Measurements from ENCODE around the gene ZC3H8.
A peak's percentile ranks its signal among the peaks of the same experiment; 100 is the strongest.

ZC3H8 gene

DNA sequence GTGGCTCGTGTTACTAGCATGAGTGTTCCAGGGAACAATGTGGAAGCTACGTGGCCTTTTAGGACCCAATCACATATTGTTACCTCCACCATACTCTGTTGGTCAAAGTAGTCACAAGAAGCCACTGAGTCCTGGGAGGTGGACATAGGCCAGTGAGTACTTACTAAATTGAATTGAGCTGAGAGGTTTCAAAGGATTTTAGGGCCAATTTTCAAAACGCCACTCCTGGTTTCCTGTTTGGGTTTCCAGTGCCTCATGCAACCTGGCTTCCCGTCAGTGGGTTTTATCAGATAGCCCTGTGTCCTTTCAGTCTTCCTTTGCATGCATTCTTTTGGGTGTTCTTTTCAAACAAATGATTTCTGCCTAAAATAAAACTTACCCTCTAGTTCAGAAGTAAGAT lies 60.4 kb downstream of the ZC3H8 start:
- peak; percentile 53 for DNase-seq

DNA sequence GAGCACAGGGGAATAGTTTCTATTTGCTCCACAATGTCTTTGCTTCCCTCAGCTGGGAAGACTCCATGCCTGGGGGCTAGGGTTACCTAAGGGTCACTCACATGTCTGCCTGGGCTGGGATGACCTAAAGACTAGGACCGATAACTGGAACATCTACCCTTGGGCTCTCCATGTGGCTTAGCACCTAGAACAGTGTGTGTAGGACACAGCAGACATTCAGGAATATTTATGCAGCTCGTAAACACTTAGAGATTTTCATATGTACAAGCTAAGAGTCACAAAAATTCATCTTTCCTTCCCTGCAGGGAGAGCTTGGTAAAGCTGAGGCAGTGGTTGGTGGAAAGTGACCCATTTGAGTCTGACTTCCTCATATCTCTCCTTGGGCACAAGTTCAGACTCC lies 60.8 kb downstream of the ZC3H8 start:
- DNase-seq, result no peak

DNA sequence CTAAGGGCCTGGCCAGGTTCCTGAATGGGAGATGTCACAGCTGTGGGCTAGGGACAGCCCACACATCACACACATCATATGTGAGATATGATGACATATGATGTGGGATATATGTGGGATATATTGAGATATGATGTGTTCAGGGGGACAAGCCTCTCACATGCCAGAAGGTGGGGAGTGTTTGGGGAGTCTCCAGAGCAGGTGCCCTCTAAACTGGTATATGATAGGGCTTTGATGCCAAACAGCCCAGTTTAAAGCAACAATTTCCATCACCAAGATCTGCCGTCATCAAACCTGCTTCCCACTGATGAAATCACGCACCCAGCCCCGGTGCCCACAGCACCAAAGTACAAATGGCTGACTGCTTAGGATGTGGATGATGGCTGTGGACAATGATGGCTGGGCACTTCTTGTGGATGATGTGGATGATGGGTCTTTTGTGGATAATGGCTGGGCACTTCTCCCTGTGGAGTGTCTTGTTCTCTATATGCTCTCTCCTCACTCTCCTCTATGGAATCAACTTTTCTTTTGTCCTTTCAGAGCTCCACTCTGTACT lies 65.8 kb downstream of the ZC3H8 start:
- no peak for DNase-seq

DNA sequence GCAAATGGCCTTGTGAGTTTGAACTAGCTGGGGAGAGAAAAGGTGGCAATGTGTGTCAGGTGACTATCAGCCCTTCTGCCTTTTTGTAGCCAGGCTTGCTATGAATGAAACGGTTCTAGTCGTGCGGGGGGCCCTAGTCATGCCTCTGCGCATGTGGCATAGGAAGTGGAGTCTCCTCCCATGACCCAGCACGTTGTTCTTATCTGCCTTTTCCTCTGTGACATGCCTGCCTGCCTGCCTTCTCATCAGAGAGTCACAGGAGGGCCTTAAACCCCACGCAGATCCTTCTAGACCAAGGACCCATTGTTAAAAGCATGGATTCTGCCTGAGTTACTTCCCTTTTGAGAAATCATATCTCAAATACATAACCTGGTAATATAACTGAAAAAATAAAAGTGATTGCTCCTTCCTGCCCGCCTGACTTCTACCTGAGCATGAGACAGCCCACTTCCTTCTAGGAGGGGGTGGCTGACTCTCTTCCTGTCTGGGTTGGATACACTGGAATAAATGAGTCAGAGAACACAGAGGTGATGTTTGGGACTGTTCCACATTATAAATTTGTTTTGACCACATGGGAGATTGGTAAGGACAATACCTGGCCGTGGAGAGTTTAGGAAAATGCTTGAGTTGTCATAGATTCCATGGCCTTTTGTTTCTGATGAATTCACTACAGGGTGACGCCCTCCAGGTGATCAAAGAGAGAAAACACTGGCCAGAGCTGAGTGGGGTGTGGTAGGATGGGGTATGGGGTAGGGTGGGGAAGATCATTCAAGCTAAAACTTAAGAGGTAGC lies 66.8 kb downstream of the ZC3H8 start:
- DNase-seq, result peak; percentile 86

DNA sequence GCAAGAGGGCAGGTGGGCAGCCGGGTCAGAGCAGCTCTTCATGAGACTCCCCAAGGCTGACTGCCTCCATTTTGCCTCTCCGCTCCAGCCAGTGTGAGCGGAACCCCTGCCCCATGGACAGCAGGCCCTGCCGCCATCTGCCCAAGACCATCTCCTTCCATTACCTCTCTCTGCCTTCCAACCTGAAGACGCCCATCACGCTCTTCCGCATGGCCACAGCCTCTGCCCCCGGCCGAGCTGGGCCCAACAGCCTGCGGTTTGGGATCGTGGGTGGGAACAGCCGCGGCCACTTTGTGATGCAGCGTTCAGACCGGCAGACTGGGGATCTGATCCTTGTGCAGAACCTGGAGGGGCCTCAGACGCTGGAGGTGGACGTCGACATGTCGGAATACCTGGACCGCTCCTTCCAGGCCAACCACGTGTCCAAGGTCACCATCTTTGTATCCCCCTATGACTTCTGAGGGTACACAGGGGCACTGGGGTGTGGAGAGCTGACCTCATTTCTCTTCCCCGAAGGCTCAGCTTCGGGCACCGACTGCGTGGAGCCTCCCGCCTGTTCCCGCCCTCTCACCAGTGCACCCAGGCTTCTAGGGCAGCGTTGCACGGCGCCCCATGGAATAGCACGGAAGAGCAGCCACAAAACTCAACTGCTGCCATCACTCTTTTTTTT lies 67.7 kb downstream of the ZC3H8 start:
- DNase-seq, result no peak

DNA sequence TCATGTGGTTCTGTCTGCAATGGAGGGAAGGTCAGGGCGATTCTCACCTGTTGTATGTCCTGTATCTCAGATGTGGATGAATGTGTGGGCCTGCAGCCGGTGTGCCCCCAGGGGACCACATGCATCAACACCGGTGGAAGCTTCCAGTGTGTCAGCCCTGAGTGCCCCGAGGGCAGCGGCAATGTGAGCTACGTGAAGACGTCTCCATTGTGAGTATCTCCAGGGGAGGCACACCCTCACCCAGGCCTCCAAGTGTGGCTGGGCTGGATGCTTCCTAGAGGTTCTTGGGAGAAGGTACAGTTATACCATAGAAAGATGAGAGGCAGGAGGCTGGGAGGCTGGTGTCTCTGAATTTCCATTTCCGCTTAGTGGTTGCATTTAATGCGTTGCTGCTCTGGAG lies 69.7 kb downstream of the ZC3H8 start:
- DNase-seq, result no peak

DNA sequence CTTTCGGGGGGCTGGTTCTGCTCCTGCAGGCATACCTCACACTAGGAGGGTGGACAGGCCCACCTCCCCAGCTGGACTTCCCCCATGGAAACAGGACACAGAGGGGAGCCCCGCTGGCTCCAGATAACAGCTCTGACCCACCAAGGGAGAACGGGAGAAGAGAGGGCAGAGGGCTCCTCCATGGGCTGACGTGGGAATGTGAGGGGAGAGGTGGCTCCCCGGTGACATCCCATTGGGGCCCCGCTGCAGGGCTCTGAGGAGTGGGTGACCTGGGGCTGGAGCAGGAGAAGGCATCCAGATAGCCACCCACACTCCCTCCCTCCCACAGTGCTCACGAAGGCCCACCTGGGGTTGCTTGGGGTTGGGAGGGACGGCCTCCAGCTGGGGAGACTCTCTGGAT lies 70.7 kb downstream of the ZC3H8 start:
- DNase-seq, result no peak

DNA sequence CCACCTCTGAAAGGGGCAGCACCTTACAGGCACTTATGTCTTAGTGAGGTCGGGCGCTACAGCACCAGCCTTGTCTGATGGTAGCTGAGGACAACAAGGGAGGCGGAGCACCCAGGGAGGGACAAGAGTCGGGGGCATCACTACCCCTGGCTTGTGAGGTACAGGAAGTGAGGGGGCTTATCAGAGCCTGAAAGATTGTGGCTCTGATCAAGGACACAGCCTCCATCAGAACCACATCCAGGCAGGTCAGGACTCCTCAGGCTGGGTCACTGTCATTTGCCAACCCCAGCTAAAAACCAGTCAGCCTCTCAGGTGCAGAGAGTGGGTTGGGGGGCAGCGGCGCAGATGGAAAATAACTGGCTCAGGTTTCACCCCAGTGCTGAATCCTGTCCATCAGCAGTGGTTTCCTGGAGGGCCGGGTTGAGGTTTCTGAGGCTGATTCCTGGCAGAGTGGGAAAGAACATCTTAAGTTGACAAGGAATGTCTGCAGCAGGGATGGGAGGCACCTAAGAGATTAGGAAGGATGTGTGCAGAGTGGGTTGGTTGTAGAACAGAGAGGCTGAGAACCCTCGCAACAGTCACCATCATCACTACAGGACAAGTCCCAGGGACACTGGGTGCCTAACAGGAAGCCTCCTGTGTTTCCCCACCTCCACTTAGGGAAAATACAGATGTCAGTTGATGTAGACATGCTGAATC lies 71.4 kb downstream of the ZC3H8 start:
- peak; percentile 43 for DNase-seq

DNA sequence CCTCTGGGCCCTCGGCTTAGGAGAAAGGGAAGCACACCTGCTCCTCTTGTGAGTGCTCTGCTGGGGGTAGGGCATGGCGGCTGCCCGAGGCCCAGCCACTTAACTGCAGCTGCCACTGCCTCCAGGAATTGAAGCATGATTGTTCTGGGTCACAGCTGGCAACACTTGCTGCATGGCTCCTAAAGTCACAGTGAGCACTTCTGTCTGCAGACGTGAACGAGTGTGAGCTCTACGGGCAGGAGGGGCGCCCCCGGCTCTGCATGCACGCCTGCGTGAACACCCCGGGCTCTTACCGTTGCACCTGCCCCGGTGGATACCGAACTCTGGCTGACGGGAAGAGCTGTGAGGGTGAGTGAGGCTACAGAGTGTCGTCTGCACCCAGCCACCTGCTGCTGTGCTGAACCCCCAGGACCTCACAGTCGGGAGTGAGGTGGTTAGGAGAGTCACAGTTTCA lies 72.2 kb downstream of the ZC3H8 start:
- DNase-seq, result peak; percentile 86

DNA sequence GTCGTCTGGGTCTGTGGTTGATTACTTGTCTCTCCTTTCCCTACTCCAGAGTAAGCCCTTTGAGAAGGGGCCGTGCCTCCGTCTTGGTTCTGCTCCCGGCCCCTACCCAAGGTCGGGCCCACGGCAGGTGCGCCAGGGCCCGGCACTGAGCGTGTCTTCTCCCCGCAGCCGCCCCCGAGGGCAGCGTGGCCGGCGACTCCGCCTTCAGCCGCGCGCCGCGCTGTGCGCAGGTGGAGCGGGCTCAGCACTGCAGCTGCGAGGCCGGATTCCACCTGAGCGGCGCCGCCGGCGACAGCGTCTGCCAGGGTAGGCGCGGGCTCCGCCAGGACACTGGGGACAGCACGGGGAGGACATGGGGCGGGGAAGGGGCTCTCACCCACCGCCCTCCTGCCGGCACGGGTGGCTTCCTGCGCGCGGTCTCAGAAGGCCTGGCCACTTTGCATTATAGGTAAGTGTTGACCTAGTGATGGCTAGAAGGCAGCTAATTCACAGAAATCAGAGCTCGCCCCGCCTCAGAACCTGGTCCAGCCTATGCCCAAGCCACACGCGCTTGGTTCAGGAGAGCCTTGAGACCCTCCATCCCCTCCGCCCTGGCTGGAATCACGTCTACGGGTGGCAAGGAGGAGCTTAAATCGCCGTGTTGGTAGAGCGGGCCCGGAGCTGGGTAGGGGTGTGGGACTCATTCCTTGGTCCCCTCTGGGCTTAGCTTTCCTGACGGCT lies 73.1 kb downstream of the ZC3H8 start:
- peak; percentile 81 for DNase-seq

DNA sequence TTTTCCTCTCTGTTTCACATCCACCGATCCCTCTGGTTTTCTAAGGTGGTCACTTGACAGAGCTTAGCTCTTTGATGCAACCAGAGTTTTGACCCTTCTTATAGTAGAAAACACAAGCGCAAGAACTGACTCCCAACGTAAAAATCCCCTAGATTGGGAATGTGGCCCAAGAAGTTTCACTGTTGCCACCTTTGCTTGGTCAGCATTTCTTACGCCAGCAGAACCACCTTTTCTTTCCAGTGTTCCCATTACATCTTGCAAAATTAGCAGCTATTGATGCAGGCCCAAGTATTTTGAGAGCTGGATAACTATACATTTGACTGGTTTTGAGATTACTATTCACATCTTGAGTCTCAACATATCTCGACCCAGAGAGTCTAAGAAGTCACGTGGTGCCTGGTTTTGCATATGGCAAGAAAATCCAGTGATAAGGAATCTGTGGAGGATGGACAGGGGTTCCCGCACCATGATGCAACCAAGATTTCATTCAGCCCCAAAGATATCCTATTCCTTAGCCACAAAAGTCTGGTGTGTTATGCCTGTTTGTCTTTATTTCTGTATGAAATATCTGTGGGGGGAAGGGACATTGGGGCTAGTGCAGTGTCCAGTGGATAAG lies 78.8 kb downstream of the ZC3H8 start:
- no peak for DNase-seq

DNA sequence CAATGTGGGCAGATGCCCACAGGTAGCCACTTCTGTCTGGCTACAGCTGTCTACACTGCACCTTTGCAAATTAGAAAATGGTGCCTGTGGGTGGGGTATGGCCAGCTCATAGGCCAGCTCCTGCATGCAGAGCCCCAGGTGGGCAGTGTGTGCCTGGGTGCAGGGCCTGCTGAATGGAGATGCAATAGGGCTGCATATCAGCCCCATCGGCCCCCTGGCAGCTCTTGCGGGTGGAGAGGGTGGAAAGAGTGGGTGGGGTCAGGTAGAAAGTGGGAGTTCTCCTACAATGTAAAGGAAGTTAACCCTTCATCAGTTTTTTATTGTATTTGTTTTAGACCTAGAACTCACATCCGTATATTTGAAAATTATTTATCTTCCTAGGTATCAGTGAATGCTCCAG lies 79.5 kb downstream of the ZC3H8 start:
- DNase-seq, result no peak

DNA sequence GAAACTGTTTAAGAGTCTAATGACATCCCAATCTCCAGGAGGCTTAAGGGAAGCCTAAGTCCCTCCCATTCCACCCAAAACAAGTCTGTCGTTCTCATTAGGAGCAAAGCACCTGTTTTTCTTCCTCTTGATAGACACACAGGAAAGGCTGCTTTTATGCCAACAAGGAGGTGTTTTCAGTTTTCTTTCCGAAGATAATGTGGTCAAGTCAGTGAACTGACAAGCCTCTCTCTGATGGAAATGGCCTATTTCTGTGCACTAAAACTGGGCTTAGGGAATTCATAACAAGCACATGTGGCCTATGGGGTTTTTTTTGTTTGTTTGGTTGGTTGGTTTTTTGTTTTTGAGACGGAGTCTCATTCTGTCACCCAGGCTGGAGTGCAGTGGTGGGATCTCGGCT lies 80.5 kb downstream of the ZC3H8 start:
- DNase-seq, result no peak

DNA sequence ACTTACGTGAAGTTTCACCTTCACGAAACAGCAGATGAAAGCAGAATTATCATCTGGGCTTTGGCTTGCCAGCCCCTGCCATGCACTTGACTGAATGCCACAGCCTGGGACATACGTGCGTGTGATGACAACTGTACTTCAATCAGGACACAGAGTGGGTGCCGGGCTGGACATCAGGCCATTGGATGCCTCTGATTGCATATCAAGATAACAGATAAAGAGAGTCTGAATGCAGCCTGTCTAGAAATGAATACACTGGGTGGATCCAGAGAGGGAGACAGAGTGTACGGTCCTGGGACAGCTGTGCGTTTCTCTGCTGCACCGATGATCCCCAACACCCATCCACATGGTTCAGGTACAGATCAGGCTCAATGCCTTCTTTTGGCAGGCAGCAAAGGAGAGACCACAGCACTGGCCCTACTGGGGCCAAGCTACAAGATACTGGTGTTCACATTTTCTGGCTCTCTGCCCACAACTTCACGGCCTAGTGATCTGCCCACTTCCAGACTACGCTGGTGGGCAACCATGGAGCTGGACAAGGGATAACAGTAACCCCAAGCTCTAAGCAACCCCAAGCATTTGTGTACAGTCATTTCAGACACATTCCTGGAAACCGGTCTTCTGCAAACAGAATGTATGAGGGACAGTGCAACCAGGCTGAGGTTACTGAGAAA lies 81.1 kb downstream of the ZC3H8 start:
- DNase-seq, result peak; percentile 29

DNA sequence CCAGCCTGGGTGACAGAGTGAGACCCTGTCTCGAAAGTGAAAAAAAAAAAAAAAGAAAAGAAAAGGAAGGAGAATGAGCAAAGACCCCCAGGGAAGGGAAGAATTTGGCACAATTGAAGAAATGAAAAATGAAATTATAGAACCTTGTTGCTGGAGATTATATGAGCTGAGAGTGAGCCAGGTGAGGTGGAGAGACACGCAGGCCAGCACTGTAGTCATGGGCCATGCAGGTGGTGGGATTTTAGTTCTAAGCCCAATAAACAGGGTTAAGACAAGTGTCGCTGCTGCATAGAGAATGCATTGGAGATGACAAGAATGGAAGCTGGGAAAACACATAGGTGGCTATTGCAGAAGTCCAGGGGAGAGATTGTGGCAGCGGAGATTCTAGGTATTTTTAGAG lies 84.3 kb downstream of the ZC3H8 start:
- no peak for DNase-seq

DNA sequence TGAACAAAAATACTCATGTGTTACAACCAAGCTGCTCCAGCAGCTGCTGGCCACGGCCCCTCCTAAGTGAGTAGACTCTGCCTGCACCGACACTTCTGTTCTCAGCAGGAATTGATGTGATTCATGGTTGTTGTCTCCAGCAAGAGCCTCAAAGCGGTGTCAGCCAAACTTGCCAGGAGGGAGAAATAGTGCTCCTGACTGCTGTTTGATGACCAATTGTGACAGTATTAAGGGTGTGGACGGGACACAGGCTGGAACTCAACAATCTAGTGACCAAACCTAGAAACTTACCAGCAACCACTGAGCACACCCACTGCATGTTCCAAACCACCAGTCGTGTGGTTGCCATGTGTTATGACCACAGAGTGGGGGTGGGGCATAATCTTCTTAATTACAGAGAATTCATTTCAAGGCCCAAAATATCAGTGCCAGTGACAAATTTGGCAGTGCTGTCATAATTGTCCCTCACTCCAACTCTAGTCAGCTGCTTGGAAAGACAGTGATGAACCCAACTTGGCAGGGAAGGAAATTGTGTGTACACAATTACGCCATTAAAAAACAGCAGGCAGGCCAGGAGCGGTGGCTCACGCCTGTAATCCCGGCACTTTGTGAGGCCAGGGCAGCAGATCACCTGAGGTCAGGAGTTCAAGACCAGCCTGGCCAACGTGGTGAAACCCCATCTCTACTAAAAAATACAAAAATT lies 86.3 kb downstream of the ZC3H8 start:
- DNase-seq, result no peak

DNA sequence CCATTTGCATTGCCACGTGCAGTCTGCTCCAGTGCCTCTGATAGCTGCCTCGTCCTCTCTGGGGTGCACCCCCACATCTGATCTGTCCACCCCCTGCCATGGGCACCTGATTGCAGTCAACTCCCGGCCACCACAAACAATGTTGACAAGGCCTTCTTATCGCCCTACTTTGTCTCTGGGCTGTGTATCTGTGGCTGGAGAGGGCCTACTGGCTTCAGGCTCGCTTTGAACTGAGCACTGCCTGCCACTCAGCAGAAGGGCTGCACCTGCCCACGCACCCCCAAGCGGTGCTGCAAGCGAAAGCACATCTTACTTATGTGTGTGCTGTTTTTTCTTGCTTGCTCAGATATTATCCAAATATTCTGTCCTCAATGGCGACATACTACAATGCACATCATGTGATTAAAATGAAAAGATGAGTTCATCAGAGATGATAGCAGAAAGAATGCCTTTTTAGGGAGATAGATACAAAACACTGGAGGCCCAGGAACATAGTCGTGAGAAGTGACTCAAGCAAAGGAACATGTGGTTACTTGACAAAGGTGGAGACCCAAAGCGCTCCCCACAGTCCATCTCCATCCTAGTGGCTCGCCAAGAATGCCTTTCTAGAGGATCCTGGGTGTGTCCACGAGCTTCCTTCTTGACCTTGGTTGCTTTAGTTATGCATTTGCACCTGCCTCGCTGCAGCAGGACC lies 87.9 kb downstream of the ZC3H8 start:
- peak; percentile 57 for DNase-seq

DNA sequence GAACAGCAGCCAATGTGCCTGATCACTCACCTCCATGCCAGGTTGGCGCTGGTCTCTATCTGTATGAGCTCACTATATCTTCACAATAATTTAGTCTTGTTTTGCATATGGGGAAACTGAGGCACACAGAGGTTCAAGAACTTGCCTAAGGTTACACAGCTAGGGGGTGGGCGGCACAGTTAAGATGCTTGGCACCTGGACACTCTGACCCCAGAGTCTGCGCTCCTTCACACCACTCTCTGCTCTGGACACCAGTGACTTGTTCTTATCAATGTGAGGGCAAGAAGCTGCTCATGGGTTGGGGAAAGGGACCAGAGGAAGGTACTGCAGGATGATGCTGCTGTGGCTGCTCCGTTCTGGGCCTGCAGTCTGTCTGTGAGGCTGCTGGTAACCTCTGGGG lies 89.5 kb downstream of the ZC3H8 start:
- no peak for DNase-seq

DNA sequence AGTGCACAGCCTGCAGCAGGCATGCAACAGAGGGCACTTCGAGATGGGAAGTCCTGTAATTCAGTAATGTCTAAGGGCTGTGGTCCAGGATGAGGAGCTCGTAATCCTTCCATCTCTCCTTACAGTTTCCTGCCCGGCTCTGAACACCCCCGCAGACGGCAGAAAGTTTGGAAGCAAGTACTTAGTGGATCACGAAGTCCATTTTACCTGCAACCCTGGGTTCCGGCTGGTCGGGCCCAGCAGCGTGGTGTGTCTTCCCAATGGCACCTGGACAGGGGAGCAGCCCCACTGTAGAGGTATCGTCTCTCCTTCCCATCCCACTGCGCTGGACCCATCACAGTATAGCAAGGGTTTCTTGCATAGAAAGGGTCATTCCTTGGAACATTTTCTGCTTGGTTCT lies 90.0 kb downstream of the ZC3H8 start:
- DNase-seq, result no peak

DNA sequence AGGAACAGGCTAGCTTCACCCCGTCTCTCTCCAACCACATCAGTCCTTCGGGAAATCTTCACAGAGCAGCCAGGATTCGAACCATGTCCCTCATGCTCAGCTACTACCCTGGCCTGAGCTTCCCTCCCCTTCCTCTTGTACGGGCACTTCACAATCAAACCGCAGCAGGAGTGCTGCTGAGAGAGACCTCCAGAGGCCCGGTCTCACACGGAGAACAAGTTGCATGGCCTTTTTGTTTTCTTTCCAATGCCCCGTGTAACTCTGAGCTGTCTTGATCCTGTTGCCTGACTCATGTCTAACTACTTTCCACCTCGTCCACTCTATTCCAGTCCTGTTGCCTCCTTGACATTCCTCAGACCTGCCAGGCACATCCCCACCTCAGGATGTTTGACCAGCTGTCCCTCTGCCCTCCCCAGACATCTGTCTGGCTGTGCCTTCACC lies 91.3 kb downstream of the ZC3H8 start:
- no peak for DNase-seq

DNA sequence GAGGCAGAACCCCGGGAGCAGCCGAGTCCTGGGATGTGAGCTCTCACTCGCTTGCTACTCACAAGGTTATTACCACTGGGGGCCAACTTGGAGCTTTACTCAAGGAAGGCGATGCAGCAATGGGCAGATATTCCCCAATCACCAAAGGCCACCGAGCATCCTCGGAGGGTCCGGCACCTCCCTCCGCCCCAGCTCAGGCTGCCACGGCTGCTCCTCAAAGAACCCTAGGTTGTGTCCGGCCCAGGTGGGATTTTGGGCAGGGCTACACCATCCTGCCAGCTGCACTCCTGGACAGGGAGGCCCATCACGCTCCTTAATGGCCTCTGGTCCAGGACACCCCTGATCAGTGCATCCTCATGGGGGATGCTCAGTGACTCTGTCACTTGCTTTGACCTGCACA lies 91.9 kb downstream of the ZC3H8 start:
- no peak for DNase-seq
